ENCODE measurements around the gene C5orf24. TPM values are rescaled to one million over a fixed set of nuclear protein-coding genes. Genes with fewer than 3 reads are reported as not detected.

Gene C5orf24
- total RNA-seq = 10 to 100 TPM; 63.8 to 71.0 TPM

GRCh38 chr5:134845852-134846640, at the start of gene C5orf24:
TSS of gene C5orf24 (plus strand) at chr5:134845968. CDS start at chr5:134854901, 8,933 bp downstream.
- no peaks in the 10 kb centered on the region for H3K36me3 ChIP-seq
- H3K4me3 ChIP-seq = peak within 1 kb of the TSS; percentile 83
- H3K27ac ChIP-seq = peak within 1 kb of the TSS; percentile 90 to 94
- H3K9me3 ChIP-seq = no peaks in the 10 kb centered on the region
- peak; percentile 91 for ATAC-seq (ENCODE audit: insufficient number of reproducible peaks, low FRiP score, low read depth)
- no peaks in the 10 kb centered on the region for H3K27me3 ChIP-seq (replicated peaks; ENCODE audit: insufficient read depth)
- peak; percentile 77 for DNase-seq (ENCODE audit: low spot score)
- peaks cover 28 to 43% of the 10 kb centered on the region in 2 donors for H3K4me1 ChIP-seq (ENCODE audit: control insufficient read depth in 1 of 2, low read depth in 2 of 2)
- TF ChIP-seq CTCF (IDR thresholded peaks at IDR 0.05) = no peak

DNA sequence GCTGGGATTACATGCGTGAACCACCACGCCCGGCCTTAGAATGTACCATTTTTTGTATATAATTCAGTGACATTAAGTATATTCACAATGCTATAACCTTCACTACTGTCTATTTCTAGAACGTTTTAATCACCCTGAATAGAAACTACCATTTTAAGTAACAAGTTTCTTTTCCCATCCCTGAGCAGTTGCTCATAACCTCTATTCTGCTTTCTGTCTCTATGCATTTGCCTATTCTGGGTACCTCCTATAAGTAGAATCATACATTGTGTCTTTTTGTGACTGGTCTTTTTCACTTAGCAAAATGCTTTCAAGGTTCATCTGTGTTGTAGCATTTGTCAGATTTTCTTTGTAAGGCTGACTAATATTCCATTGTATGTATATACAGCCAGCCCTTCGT, 47.3 kb upstream of the C5orf24 start:
- no peaks in the 10 kb centered on the region for H3K27me3 ChIP-seq (replicated peaks; ENCODE audit: insufficient read depth)
- peaks cover 39% of the 10 kb centered on the region for H3K36me3 ChIP-seq
- H3K4me3 ChIP-seq = no peak overlapping the region
- ATAC-seq (ENCODE audit: insufficient number of reproducible peaks, low FRiP score, low read depth) (no peak), DNase-seq (ENCODE audit: low spot score) (no peak)
- TF ChIP-seq CTCF (IDR thresholded peaks at IDR 0.05) = no peak
- H3K9me3 ChIP-seq = no peaks in the 10 kb centered on the region
- no peaks in the 10 kb centered on the region for H3K4me1 ChIP-seq (ENCODE audit: control insufficient read depth in 1 of 2, low read depth in 2 of 2)
- H3K27ac ChIP-seq = no peak overlapping the region

DNA sequence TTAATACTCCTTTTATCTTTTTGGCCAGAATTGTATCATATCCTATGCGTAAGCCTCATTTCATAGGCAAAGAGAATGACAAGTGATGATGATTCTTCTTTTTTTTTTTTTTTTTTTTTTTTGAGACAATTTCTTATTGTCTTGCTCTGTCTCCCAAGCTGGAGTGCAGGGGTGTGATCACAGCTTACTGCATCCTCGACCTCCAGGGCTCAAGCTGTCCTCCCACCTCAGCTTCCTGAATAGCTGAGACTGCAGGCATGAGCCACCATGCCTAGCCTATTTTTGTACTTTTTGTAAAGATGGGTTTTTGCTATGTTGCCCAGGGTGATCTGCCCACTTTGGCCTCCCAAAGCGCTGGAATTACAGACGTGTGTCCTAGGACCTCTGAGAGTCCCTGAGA, 41.9 kb upstream of the C5orf24 start:
- peaks cover 15% of the 10 kb centered on the region for H3K36me3 ChIP-seq
- DNase-seq (ENCODE audit: low spot score) = no peak

DNA sequence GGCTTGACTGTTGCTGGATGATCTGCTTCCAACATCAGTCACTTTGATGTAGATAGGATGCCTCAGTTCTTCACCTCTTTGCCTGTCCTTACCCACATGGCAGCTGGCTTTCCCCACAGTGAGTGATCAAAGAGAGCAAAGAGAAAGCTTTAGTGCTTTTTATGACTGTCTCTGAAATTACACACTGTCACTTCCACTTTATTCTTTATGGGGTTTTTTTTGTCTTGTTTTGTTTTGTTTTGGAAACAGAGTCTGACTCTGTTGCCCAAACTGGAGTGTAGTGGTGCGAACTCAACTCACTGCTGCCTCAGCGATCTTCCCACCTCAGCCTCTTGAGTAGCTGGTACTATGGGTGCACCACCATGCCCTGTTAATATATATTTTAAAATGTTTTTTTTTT, 32.4 kb upstream of the C5orf24 start:
- Histone ChIP-seq H3K4me1 (ENCODE audit: control insufficient read depth in 1 of 2, low read depth in 2 of 2) (no peaks in the 10 kb centered on the region), H3K4me3 (no peak overlapping the region), H3K36me3 (peaks cover 38% of the 10 kb centered on the region), H3K27ac (no peak overlapping the region), H3K27me3 (replicated peaks; ENCODE audit: insufficient read depth) (no peaks in the 10 kb centered on the region), H3K9me3 (no peaks in the 10 kb centered on the region)
- no peak for TF ChIP-seq CTCF (IDR thresholded peaks at IDR 0.05)
- no peak for DNase-seq (ENCODE audit: low spot score)
- ATAC-seq (ENCODE audit: insufficient number of reproducible peaks, low FRiP score, low read depth) = no peak

More for the DNA sequence above, 41.9 kb upstream of the C5orf24 start:
- Histone ChIP-seq H3K9me3 (no peaks in the 10 kb centered on the region), H3K4me1 (ENCODE audit: control insufficient read depth in 1 of 2, low read depth in 2 of 2) (no peaks in the 10 kb centered on the region), H3K27me3 (replicated peaks; ENCODE audit: insufficient read depth) (no peaks in the 10 kb centered on the region), H3K27ac (no peak overlapping the region), H3K4me3 (no peak overlapping the region)
- no peak for TF ChIP-seq CTCF (IDR thresholded peaks at IDR 0.05)
- no peak for ATAC-seq (ENCODE audit: insufficient number of reproducible peaks, low FRiP score, low read depth)

GRCh38 chr5:134813827-134814226, 31.9 kb upstream of the C5orf24 start:
- peaks cover 39% of the 10 kb centered on the region for H3K36me3 ChIP-seq
- no peaks in the 10 kb centered on the region for H3K9me3 ChIP-seq
- H3K4me1 ChIP-seq (ENCODE audit: control insufficient read depth in 1 of 2, low read depth in 2 of 2) = no peaks in the 10 kb centered on the region
- no peak overlapping the region for H3K4me3 ChIP-seq
- no peak for TF ChIP-seq CTCF (IDR thresholded peaks at IDR 0.05)
- no peaks in the 10 kb centered on the region for H3K27me3 ChIP-seq (replicated peaks; ENCODE audit: insufficient read depth)
- H3K27ac ChIP-seq = no peak overlapping the region
- DNase-seq (ENCODE audit: low spot score) (no peak), ATAC-seq (ENCODE audit: insufficient number of reproducible peaks, low FRiP score, low read depth) (no peak)

Data from thoracic aorta (tissue), 2 donors.